HL-60 (cell line): ENCODE results near the gene GZMM.
"Not testable (repeated sequence)": the region's sequence is repeated elsewhere in the genome, so short reads cannot be mapped to it uniquely, and the experiment has no call there.

ENCODE experiments used
- DNase-seq, 2 experiments: peaks; one replicate each; pipeline ENCODE4 v3.0.0-alpha.2; 2010 to 2020; ENCODE audit warnings: low read depth in 1 of 2, low spot score in 1 of 2
- H3K27ac ChIP-seq: fragments of 250-450 bp; sonication (Bioruptor Pico); replicated peaks from 2 replicates; pipeline ENCODE4 v1.5.1; 2020; ENCODE audit warnings: mild to moderate bottlenecking, moderate library complexity
- H3K27me3 ChIP-seq: fragments of 250-450 bp; sonication (Bioruptor Pico); 2 replicates; pipeline ENCODE4 v1.5.1; 2021; ENCODE audit warnings: mild to moderate bottlenecking, moderate library complexity; ENCODE audit not compliant: insufficient read depth, poor library complexity, severe bottlenecking
- H3K4me3 ChIP-seq: replicated peaks from 2 replicates; pipeline ENCODE4 v1.5.1; 2011; ENCODE audit warnings: mild to moderate bottlenecking, control low read depth, low read length; ENCODE audit not compliant: insufficient read depth
- CTCF ChIP-seq: IDR thresholded peaks from one replicate; pipeline ENCODE4 v1.5.1; 2011; ENCODE audit warnings: low read length, control low read depth, inconsistent platforms; ENCODE audit not compliant: insufficient read depth
- GABPA ChIP-seq: IDR thresholded peaks from 2 replicates; pipeline ENCODE4 v1.6.1; 2012; ENCODE audit warnings: low read depth
- POLR2AphosphoS5 ChIP-seq: IDR thresholded peaks from 2 replicates; pipeline ENCODE4 v1.6.1; 2012; ENCODE audit warnings: low read depth
- SPI1 ChIP-seq: IDR thresholded peaks from 2 replicates; pipeline ENCODE4 v1.6.1; 2012; ENCODE audit warnings: low read depth, mild to moderate bottlenecking, borderline replicate concordance
- TF ChIP-seq, protein P1 (sequence below): IDR thresholded peaks from 2 replicates; pipeline ENCODE4 v1.6.1; 2012; ENCODE audit warnings: low read depth; ENCODE audit not compliant: insufficient replicate concordance

Gene GZMM

DNA sequence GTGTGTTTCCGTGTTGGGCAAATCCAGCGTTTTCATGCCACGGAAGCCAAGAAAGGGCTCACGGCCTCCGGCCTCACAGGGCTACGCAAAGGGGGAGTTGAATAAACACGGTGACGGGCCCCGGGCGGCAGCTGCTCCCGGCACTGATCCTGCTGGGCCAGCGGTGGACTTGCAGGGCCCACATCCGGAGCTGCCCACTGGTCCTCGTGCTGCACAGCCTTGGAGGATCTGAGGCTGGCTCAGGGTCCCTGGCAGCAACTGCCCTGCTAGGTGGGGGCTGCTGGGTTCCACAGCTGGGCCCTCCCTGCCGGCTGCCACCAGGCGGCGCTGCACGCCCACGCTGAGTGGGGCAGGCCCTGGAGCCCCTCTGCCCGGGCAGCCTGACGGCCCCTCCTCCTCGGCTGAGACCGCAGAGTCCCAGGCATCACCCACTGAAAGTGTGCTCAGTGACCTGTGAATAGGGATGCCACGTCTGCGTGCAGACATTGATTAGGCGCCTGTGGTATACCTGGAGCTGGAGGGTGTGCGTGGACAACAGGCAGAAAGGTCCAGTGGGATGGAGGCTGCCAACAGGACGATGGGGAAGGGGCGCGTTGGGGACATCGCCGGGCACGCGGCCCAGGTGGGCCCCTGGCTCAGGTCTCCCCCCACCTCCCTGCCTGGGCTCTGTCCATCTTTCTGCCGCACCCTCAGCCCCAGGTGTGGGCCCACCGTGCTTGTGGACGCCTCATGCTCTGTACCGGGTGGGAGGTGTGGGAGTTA lies 40.6 kb downstream of the GZMM start:
- no peak overlapping the region for H3K27ac ChIP-seq
- TF ChIP-seq, protein P1, sequence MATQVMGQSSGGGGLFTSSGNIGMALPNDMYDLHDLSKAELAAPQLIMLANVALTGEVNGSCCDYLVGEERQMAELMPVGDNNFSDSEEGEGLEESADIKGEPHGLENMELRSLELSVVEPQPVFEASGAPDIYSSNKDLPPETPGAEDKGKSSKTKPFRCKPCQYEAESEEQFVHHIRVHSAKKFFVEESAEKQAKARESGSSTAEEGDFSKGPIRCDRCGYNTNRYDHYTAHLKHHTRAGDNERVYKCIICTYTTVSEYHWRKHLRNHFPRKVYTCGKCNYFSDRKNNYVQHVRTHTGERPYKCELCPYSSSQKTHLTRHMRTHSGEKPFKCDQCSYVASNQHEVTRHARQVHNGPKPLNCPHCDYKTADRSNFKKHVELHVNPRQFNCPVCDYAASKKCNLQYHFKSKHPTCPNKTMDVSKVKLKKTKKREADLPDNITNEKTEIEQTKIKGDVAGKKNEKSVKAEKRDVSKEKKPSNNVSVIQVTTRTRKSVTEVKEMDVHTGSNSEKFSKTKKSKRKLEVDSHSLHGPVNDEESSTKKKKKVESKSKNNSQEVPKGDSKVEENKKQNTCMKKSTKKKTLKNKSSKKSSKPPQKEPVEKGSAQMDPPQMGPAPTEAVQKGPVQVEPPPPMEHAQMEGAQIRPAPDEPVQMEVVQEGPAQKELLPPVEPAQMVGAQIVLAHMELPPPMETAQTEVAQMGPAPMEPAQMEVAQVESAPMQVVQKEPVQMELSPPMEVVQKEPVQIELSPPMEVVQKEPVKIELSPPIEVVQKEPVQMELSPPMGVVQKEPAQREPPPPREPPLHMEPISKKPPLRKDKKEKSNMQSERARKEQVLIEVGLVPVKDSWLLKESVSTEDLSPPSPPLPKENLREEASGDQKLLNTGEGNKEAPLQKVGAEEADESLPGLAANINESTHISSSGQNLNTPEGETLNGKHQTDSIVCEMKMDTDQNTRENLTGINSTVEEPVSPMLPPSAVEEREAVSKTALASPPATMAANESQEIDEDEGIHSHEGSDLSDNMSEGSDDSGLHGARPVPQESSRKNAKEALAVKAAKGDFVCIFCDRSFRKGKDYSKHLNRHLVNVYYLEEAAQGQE, result no peak
- TF ChIP-seq CTCF (peak; percentile 78), POLR2AphosphoS5 (peak; percentile 87)
- H3K27me3 ChIP-seq, result peaks cover 14% of the 10 kb centered on the region
- no peak overlapping the region for H3K4me3 ChIP-seq
- peak in 1 of 2 experiments; percentile 47 for DNase-seq

DNA sequence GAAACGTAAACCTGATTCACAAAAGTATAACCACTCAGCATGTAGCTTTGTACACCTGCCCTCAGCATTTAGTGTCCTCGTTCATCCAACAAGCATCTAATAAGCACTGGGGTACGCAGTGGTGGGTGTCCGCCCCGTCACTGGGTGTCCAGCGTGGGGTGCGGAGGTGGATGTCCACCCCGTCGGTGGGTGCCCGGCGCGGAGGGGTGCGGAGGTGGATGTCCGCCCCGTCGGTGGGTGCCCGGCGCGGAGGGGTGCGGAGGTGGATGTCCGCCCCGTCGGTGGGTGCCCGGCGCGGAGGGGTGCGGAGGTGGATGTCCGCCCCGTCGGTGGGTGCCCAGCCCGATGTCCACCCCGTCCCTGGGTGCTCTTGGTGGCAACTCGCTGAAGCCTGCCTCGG lies 41.3 kb downstream of the GZMM start:
- peaks cover 14% of the 10 kb centered on the region for H3K27me3 ChIP-seq
- H3K4me3 ChIP-seq, DNase-seq, H3K27ac ChIP-seq: not testable (repeated sequence)

- H3K27ac ChIP-seq, result no peak overlapping the region
- DNase-seq, result no peak
- H3K27me3 ChIP-seq, result peaks cover 14% of the 10 kb centered on the region
- H3K4me3 ChIP-seq, result no peak overlapping the region
- TF ChIP-seq SPI1, result no peak
- TF ChIP-seq GABPA, result no peak
- TF ChIP-seq CTCF, result no peak
- TF ChIP-seq, protein P1, result no peak
- TF ChIP-seq POLR2AphosphoS5, result no peak
Observed at GRCh38 chr19:585551-586110, 41.8 kb downstream of the GZMM start.

DNA sequence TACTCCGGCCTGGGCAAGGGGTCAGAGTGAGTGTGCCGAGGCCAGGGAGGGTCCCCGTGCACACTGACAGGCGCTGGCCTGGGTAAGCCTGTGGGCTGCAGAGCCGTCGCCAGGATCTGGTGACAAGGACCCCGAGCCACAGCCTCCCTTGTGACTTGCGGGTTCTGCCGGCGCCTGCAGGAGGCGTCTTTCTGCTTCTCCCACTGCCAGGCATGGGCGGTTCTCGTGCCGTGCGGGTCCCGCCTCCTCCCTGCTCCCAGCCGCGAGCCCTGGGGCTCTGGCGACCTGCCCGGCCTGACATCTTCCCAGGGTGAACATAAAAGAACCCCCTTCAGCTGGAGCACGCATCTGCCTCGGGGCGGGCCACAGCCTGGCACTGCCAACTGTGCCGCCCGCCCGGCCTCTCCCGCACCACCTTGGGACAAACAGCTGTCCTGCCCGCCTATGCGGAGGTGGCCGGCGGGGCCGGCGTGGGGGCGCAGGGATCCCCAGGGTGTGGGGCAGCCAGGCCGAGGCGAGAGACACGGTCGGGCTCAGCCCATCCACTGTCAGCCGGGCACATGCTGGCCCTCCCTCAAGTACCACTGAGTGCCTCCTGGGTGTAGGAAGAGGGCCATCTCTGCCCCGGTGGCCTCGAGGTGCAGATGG lies 44.4 kb downstream of the GZMM start:
- TF ChIP-seq POLR2AphosphoS5 (no peak), GABPA (no peak), CTCF (peak; percentile 55), SPI1 (no peak)
- TF ChIP-seq, protein P1, result no peak
- no peak overlapping the region for H3K4me3 ChIP-seq
- peaks cover 26% of the 10 kb centered on the region for H3K27me3 ChIP-seq
- DNase-seq, result peak in 1 of 2 experiments; percentile 83
- no peak overlapping the region for H3K27ac ChIP-seq
